HG02973 (cell line): ENCODE data around the gene CAMTA1.

ENCODE experiments used
- ATAC-seq: cut with Tn5 transposase; IDR thresholded peaks from one replicate; pipeline ENCODE4 v1.9.1; 2021; ENCODE audit warnings: moderate library complexity; ENCODE audit not compliant: unreplicated experiment

CAMTA1 gene

GRCh38 chr1:7293702-7294629 is 508.7 kb downstream of the CAMTA1 start:
- no peak for ATAC-seq

DNA sequence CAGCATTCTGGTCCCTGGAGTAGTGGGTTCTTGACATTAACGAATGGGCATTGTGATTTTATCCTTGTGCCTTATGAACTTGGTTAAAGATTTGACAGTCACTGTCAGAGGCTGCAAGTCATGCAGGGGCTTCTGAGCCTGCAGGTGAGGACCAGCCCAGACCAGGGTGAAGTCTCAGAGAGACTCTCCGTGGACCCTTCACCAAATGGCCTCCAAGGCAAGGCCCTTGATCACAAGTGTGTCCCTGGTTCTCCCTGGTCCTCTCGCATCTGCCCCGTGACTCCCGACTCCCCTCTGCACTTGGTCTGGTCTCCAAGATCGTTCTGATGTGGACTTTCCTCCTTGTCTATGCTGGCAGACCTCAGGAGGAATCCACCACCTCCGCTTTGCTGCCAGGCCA is 509.4 kb downstream of the CAMTA1 start:
- no peak for ATAC-seq

DNA sequence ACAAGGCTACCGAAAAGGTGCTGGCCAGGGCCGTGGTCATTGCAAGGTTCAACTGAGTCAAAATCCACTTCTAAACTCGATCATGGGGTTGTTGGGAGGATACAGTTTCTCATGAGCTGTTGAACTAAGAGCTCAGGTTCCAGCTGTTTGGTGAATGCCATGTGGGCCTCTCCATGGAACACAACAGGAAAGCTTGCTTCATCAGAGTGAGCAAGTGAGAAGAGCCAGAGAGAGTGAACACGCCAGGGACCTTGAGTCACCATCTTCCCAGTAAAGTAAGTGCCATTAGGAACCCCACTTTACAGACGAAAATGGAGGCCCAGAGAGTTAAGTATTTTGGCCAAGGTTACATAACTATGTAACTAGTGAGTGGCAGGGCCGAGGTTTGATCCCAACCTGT is 510.7 kb downstream of the CAMTA1 start:
- no peak for ATAC-seq

GRCh38 chr1:7296968-7297367 is 511.7 kb downstream of the CAMTA1 start:
- ATAC-seq: no peak

DNA sequence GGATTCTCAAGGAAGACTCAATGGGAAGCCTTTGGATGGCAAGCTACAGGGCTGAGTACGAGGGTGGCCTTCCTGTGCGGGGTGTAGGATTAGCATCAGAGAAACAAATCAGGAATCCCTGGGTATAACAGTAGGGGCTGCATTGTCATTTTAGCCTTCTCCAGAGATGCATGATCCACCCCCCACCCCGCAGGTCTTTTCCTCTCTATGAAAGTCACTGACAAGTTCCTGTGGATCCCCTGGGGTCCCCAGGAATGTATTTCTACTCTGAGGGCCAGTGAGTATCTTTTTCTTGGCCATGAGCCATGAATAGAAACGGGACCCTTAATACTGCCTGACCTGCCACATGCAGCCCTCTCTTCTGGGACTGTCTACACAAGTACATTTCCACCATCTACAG is 512.9 kb downstream of the CAMTA1 start:
- no peak for ATAC-seq

GRCh38 chr1:7298749-7299151 is 513.5 kb downstream of the CAMTA1 start:
- ATAC-seq: no peak

- ATAC-seq: no peak
Measured at GRCh38 chr1:7299329-7299799, 514.1 kb downstream of the CAMTA1 start.

DNA sequence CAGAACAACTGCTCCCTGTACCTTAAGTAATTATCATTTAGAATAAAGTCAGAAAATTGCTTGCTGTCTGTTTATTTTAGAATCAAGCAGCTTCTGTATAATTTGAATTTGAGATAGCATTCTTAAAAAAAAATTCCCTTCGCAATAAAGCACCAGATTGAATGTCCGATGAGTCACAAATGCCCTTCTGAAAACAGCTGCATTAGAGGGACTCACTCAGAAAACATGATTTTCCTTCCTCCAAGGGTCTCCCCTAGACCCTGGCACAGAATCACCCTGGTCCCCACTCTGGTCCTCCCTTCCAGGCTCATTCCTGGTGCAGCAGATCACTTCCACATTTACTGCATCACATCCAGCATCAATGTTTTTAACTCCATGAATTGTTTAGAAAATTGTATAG is 514.7 kb downstream of the CAMTA1 start:
- no peak for ATAC-seq

DNA sequence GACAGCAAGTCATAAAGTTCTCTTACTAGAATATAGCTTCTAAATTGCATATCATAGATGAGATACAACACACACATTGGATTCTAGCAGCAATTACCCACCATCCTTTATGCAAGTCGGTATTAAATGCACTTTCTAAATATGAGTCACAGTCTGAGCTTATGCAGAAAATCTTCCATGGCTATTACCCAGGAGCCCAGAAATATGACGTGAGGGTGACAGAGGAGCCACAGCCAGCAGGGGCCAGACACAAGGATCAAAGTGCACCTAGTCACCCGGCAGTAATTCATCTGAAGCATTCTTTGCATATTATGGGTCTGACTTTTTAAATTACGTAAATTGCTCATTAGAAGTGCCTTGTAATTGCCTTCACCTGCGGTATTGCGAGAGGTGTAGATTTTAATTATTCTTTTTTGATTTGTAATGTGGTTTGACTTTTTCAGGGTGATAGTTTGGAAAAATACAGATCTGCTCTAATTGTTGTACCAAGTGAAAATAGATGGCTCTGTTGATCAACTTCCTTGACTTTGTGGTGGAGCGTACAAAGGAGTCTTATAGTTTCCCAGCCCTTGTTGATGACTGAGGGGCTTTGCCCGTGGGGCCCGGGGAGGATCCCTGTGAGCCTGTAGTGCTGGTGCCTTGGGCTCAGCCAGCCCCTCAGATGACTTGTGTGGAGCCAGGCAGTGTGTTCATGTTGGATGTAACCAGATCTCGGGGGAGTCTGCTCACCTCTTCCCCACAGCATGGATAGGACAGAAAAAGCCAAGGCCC is 515.8 kb downstream of the CAMTA1 start:
- no peak for ATAC-seq

- no peak for ATAC-seq
Measured at GRCh38 chr1:7301664-7301981, 516.4 kb downstream of the CAMTA1 start.

- no peak for ATAC-seq
Measured at GRCh38 chr1:7302126-7302525, 516.9 kb downstream of the CAMTA1 start.

DNA sequence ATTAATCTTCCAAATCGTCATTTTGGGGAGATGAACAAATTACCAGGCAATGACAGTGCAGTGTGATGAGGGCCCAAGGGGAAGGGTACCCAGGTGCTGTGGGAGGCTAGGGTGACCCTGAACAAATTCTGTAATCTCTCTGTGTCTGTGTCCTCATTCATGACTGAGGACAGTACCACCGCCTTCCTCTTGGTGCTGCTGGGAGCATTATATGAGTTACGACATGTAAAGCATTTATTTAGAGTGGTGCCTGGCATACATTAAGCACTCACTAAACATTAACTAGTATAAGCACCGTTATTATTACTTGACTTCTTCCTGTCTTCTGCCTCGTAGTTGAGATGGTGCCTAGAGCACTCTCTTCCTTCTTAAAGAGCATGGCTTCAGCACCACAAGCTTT is 517.6 kb downstream of the CAMTA1 start:
- no peak for ATAC-seq

DNA sequence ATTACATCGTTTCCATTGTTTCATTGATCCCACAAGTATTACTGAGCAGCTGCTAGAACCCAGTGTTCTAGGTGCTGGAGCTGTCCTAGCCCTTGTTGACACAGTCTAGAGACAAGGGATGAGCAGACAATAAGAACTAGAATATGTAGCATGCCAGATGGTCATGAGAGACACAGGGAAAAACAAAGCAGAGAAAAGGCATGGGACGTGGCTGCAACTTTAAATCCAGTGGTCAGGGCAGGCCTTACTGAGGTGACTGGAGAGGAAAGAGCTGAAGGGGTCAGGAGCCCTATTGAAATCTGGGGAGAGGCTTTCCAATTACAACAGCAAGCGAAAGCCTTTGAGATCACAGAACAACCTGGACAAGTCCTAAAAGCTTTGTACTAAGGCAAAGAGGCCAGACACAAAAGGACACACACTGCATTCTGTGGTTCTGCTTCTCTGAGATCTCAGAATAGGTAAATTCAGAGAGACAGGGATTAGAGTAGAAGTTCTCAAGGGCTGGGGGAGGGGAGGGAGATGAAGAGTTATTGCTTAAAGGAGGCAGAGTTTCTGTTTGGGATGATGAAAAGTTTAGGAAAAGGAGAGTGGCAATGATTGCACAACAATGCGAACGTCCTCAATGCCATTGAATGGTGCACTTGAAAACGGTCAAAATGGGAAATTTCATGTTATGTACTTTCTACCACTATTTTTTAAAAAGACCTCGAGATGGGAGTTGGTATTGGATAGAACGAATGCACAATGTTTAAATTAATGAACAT is 518.5 kb downstream of the CAMTA1 start:
- ATAC-seq: no peak

- no peak for ATAC-seq
Measured at GRCh38 chr1:7313081-7313546, 527.9 kb downstream of the CAMTA1 start.

- ATAC-seq: no peak
Measured at GRCh38 chr1:7313826-7314225, 528.6 kb downstream of the CAMTA1 start.

GRCh38 chr1:7315316-7315715 is 530.1 kb downstream of the CAMTA1 start:
- ATAC-seq: no peak

DNA sequence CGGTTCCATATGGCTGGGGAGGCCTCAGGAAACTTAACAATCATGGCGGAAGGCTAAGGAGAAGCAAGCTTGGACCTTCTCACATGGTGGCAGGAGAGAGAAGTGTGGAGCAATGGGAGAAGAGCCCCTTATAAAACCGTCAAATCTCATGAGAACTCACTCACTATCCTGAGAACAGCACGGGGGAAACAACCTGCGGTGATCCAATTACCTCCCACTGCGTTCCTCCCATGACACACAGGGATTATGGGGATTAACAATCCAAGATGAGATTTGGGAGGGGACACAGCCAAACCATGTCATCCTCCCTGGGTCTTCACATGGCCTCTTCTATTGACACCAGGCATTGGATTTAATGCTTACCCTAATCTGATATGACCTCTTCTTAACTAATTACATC is 530.7 kb downstream of the CAMTA1 start:
- no peak for ATAC-seq

DNA sequence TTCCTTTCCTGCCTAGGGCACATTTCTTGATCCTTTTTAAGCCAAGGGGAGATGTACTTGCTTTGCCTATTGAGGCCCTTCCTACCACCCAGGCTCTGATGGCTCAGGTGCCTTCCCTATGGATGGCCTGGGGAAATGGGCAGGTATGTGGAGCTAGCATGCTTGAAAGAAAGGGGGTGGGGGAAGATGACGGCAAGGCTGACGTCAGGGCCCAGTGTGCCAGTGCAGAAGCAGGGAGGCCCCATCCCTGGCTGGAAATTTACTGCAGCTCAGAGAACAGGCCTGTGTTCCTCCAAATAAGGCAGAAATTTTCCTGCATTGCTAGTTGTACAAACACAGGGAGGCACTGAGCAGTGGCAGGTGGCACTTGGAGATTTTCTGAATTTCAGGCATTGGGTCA is 532.6 kb downstream of the CAMTA1 start:
- ATAC-seq: no peak

DNA sequence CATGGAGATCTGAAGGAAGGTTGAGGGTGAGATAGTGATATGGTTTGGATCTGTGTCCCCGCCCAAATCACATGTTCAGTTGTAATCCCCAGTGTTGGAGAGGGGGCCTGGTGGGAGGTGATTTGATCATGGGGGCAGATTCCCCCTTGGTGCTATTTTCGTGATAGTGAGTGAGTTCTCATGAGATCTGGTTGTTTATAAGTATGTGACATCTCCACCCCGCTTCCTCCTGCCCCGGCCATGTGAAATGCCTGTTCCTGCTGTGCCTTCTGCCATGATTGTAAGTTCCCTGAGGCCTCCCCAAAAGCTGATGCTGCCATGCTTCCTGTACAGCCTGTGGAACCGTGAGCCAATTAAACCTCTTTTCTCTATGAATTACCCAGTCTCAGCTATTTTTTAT is 533.9 kb downstream of the CAMTA1 start:
- ATAC-seq: no peak

DNA sequence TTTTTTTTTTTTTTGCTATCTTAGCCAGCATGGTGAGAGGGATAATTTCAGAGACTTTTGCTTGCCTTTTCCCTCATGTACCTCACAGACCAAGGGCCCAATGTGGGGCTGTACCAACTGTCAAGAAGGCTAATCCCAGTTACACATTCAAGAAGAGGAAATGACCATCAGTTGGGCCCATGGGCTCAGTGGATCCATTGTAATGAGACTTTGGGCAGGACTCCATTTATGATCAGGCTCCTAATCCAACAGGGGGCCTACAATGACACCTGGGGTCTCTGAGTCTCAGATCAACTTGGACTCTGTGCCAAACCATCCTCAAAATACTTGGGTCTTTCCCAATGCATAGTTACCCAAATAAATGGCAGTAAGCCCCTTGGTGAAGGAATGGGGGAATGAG is 535.4 kb downstream of the CAMTA1 start:
- ATAC-seq: no peak

- no peak for ATAC-seq
Measured at GRCh38 chr1:7322283-7322785, 537.1 kb downstream of the CAMTA1 start.
